Heart right ventricle (tissue), 16 donors: Measurements from ENCODE around the gene CNTNAP4. TPM values are rescaled to one million over a fixed set of nuclear protein-coding genes. Genes with fewer than 3 reads are reported as not detected.

Experiments
- ATAC-seq, 8 donors: fragments of 200-7000 bp; cut with Tn5 transposase; one replicate each; pipeline ENCODE4 v1.9.1; 2020; ENCODE audit warnings: mild to moderate bottlenecking in 8 of 8, moderate library complexity in 8 of 8, moderate number of reproducible peaks in 1 of 8
- DNase-seq, 2 donors: peaks; one replicate each; pipeline ENCODE4 v3.0.0-alpha.2; 2020
- H3K27ac ChIP-seq, 10 donors: fragments of 200-600 bp; sonication (generic) in 2 of 10; one replicate each; pipeline versions ENCODE4 v1.5.0 to v1.8.0; 2020 to 2022; ENCODE audit warnings: mild to moderate bottlenecking in 3 of 10
- H3K27me3 ChIP-seq, 7 donors: fragments of 200-600 bp; one replicate each; pipeline ENCODE4 v1.8.0; 2021 to 2022; ENCODE audit warnings: mild to moderate bottlenecking in 2 of 7
- H3K36me3 ChIP-seq, 9 donors: fragments of 200-600 bp; sonication (generic) in 1 of 9; one replicate each; pipeline versions ENCODE4 v1.5.0 to v1.8.0; 2020 to 2022; ENCODE audit warnings: mild to moderate bottlenecking in 2 of 9
- H3K4me1 ChIP-seq, 9 donors: fragments of 200-600 bp; sonication (generic) in 1 of 9; one replicate each; pipeline versions ENCODE4 v1.5.0 to v1.8.0; 2020 to 2022; ENCODE audit warnings: mild to moderate bottlenecking in 4 of 9
- H3K4me3 ChIP-seq, 10 donors: fragments of 200-600 bp; sonication (generic) in 2 of 10; one replicate each; pipeline versions ENCODE4 v1.5.0 to v1.8.0; 2020 to 2022; ENCODE audit warnings: mild to moderate bottlenecking in 7 of 10, moderate library complexity in 2 of 10
- H3K9me3 ChIP-seq, 11 donors: fragments of 200-600 bp in 10 of 11; sonication (generic) in 2 of 11; one replicate each; pipeline versions ENCODE4 v1.5.0 to v1.8.0; 2013 to 2022; ENCODE audit warnings: mild to moderate bottlenecking in 2 of 11, control low read depth in 1 of 11, moderate library complexity in 1 of 11
- WGBS, 2 donors: extraction: QIAGEN DNeasy Blood & Tissue Kit; methylation state at CpG; one replicate each; pipeline ENCODE4 v1.1.7; 2013; ENCODE audit warnings: inconsistent platforms in 1 of 2; 5-methylcytosine and 5-hydroxymethylcytosine counted together
- intact Hi-C, 10 donors: fragments of 100-400 bp; cut with DNase I; formaldehyde crosslinking; loops; one replicate each; pipeline versions ENCODE4 v1.11.1 to v1.14.2; 2022
- polyA plus RNA-seq, 2 donors: library from polyadenylated mRNA; stranded (reverse); fragments of 200-250 nt; gene quantifications; one replicate each; pipeline ENCODE4 v1.2.3, GENCODE V29; 2013
- total RNA-seq, 10 donors: library from RNA; stranded (reverse); fragmentation: NEBNext Ultra II Directional in 3 of 10; extraction: Animal tissue kit (Norgen Biotek cat#: 25700) in 3 of 10; gene quantifications; one replicate each; pipeline versions ENCODE4 v1.2.1 to v1.2.4, GENCODE V29; 2021 to 2023
- TF ChIP-seq, protein P1 (sequence below), 9 donors: fragments of 200-600 bp; sonication (generic) in 2 of 9; IDR thresholded peaks; one replicate each; pipeline versions ENCODE4 v1.5.0 to v1.8.0; 2021 to 2022; ENCODE audit warnings: antibody characterized with exemption in 9 of 9, mild to moderate bottlenecking in 5 of 9, moderate library complexity in 1 of 9
- donor health status: Arrhythmogenic right ventricular cardiomyopathy.
- donor health status: ischemic (EF 13 %, LVEDD 7.1; RV severe dilation, severe dysfunction).
- donor health status: healthy with polysubstance abuse.
- donor health status: DM: no; HTN: yes; CAD: no.
- donor health status: DM: no; HTN: no; CAD: no.
- donor health status: ischemic (EF 25% LVEDD 6.9; RV normal size, moderate dysfunction).
- donor health status: ischemic (EF 25% LVEDD 5.7; RV mildly dilated, moderate dysfunction).
- donor health status: healthy.
- donor health status: DM: yes; HTN: yes; CAD: no.
- donor health status: Ischemic cardiomyopathy.
- donor health status: ischemic (EF 35%, LVEDD 5.7; RV mildly dilated, moderate dysfunction).
- donor health status: nonischemic (EF 11% LVEDD 7.7; RV severe dilation, severe dysfunction).
- donor health status: DM: yes; HTN: yes; CAD: no.
- donor health status: PGD.
- donor health status: ischemic (EF 29% LVEDD 5.4; RV normal size, mild dysfunction).
- donor health status: nonischemic (EF 23%, LVEDD 6.1; RV moderate dilation, normal function).

CNTNAP4 gene
- total and polyA plus RNA-seq, 12 donors: not detected

- intact Hi-C loops: no loop called here
- DNase-seq (no peak), ATAC-seq (no peak)
- H3K9me3 ChIP-seq: peaks cover 0 to 7% (median under 1%) of the 10 kb centered on the region in 11 donors
- H3K4me3 ChIP-seq: no peak overlapping the region
- H3K36me3 ChIP-seq: no peaks in the 10 kb centered on the region
- H3K27me3 ChIP-seq: no peaks in the 10 kb centered on the region
- H3K4me1 ChIP-seq: no peaks in the 10 kb centered on the region
- WGBS, 2 donors: 22 to 31% methylated on average over 4 of the region's 4 CpGs
- TF ChIP-seq, protein P1, sequence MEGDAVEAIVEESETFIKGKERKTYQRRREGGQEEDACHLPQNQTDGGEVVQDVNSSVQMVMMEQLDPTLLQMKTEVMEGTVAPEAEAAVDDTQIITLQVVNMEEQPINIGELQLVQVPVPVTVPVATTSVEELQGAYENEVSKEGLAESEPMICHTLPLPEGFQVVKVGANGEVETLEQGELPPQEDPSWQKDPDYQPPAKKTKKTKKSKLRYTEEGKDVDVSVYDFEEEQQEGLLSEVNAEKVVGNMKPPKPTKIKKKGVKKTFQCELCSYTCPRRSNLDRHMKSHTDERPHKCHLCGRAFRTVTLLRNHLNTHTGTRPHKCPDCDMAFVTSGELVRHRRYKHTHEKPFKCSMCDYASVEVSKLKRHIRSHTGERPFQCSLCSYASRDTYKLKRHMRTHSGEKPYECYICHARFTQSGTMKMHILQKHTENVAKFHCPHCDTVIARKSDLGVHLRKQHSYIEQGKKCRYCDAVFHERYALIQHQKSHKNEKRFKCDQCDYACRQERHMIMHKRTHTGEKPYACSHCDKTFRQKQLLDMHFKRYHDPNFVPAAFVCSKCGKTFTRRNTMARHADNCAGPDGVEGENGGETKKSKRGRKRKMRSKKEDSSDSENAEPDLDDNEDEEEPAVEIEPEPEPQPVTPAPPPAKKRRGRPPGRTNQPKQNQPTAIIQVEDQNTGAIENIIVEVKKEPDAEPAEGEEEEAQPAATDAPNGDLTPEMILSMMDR (IDR thresholded peaks at IDR 0.05): no peak
- H3K27ac ChIP-seq: no peak overlapping the region
These were observed 93.1 kb downstream of the CNTNAP4 start for GRCh38 chr16:76370344-76370743.

DNA sequence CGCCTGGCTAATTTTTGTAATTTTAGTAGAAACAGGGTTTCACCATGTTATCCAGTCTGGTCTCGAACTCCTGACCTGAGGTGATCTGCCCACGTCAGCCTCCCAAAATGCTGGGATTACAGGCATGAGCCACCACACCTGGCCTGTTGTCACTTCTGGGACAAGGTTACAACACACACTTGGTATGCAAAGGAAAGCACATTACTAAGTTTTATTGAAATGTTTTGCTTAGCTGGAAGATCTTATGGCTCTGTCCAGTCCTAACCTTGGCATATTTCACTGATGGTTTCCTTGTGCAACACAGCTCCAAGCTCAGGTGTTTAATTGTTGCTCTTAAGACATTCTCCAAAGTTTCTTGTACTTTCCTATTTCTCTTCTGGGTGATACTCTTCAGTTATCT, 94.2 kb downstream of the CNTNAP4 start:
- DNase-seq (no peak), ATAC-seq (no peak)
- TF ChIP-seq, protein P1 (IDR thresholded peaks at IDR 0.05): no peak
- no peaks in the 10 kb centered on the region for H3K36me3 ChIP-seq
- intact Hi-C loops: no loop called here
- no peak overlapping the region for H3K27ac ChIP-seq
- H3K27me3 ChIP-seq: no peaks in the 10 kb centered on the region
- H3K9me3 ChIP-seq: peaks cover 0 to 6% (median 0%) of the 10 kb centered on the region in 11 donors
- no peak overlapping the region for H3K4me3 ChIP-seq
- WGBS, 2 donors: 86 to 92% methylated on average over 3 of the region's 3 CpGs
- no peaks in the 10 kb centered on the region for H3K4me1 ChIP-seq

- Histone ChIP-seq H3K36me3 (no peaks in the 10 kb centered on the region), H3K9me3 (no peaks in the 10 kb centered on the region), H3K27me3 (no peaks in the 10 kb centered on the region), H3K4me1 (no peaks in the 10 kb centered on the region), H3K27ac (no peak overlapping the region), H3K4me3 (no peak overlapping the region)
- TF ChIP-seq, protein P1 (IDR thresholded peaks at IDR 0.05): no peak
- no peak for DNase-seq
- WGBS, 2 donors: 78 to 81% methylated on average over 4 of the region's 4 CpGs
- intact Hi-C loops: no loop called here
- no peak for ATAC-seq
These were observed 96.8 kb downstream of the CNTNAP4 start for GRCh38 chr16:76373998-76374397.

DNA sequence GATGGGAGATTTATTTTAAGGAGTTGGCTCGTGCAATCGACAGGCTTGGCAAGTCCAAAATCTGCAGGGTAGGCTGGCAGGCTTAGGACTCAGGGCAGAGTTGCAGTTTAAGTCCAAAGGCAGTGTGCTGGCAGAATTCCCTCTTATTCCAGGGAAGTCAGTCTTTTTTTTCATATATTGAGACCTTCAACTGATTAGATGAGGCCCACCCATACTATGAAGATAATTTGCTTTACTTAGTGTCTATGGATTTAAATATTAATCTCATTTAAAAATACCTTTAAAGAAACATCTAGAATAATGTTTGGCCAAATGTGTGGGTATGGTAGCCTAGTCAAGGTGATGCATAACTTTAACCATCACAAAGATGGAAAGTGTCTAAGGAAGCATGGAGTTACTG, 99.8 kb downstream of the CNTNAP4 start:
- WGBS, 2 donors: 92 to 96% methylated on average over 2 of the region's 2 CpGs
- TF ChIP-seq, protein P1 (IDR thresholded peaks at IDR 0.05): no peak
- no peaks in the 10 kb centered on the region for H3K9me3 ChIP-seq
- H3K4me1 ChIP-seq: no peaks in the 10 kb centered on the region
- DNase-seq (no peak), ATAC-seq (no peak)
- intact Hi-C loops: no loop called here
- no peak overlapping the region for H3K27ac ChIP-seq
- H3K4me3 ChIP-seq: no peak overlapping the region
- no peaks in the 10 kb centered on the region for H3K36me3 ChIP-seq
- no peaks in the 10 kb centered on the region for H3K27me3 ChIP-seq
